HG02938 (cell line): ENCODE data around the gene GRIP2.

Experiments
- ATAC-seq: cut with Tn5 transposase; IDR thresholded peaks from one replicate; pipeline ENCODE4 v1.9.1; 2021; ENCODE audit warnings: mild to moderate bottlenecking, moderate library complexity; ENCODE audit not compliant: unreplicated experiment

GRIP2 gene

DNA sequence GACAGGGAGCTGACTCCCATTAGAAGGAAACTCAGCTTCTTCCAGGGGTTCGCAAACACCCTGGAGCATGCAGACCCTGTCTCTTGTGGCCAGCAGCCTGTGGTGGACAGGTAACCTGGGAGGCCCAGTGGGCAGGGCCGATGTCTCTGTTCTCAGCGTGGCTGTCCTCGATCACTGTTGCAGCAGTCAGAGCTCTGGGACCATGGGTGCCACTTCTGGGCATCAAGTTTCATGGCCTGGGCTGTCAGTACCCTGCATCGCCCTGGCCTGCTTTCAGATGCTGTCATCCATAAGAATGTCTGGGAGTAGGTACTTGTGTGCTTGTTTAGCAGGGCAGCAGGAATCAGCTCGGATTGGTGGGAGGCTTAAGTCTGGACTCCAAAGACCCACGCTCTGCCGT, 83.3 kb downstream of the GRIP2 start:
- no peak for ATAC-seq

DNA sequence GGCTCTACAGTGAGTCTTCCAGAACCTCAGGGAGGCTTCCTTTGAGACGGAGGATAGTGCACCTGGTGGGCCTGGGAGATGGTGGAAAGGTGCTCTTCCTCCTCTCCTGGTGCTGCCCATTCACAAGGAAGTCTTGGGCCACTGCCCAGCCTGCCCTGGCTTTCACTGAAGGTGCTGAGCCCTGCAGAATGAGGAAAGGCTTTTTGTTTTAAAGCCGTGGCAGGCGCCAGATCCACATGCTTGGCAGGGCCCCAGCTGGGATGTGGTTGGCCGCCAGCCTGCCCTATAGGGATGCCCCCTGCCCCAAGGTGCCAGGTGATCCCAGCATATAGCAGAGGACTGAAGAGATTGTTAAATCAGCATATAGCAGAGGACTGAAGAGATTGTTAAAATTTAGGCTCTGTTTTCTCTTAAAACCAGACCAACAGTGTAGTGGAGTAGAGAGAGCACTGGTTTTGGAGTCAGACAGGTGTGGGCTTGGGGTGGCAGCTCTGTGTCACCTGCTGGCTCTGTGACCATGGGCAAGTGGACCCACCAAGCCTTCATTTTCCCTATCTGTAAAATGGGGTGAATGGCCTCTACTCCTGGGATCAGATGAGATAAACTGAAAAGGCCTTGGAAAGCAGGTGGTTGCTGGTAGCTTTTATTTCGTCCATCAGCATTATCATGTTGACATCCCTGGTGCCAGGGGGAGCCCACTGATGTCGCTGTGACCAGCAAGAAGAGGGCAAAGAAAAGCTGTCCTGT, 84.4 kb downstream of the GRIP2 start:
- no peak for ATAC-seq

DNA sequence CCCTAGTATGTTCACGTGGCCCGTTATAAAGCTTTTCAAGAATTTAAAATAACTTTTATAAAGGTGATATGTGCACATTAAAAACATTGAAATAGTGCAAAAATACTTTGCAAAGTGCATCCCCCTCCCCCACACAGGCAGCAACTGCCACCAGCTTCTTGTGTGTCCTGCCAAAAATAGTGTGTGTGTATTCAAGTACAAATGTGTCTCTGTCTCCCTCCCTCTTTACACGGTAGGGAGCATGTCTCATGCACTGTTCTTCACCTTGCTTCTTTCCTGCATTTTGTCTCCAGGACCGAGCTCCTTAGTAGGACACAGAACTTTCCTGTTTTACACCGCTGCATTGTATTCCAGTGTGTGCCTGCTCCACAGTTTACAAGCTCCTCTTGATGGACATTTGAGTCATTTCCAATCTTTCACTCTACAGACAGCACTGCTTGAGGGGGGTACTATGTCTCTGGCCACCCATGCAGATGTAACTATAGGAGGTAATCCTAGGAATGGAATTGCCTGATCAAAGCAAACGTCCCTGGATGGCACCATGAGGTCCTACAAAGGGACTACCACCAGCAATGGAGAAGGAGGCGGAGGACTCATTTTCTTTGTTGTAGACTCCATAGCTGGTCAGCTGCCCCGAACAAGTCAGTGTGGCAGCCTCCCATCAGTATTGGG, 85.4 kb downstream of the GRIP2 start:
- no peak for ATAC-seq

DNA sequence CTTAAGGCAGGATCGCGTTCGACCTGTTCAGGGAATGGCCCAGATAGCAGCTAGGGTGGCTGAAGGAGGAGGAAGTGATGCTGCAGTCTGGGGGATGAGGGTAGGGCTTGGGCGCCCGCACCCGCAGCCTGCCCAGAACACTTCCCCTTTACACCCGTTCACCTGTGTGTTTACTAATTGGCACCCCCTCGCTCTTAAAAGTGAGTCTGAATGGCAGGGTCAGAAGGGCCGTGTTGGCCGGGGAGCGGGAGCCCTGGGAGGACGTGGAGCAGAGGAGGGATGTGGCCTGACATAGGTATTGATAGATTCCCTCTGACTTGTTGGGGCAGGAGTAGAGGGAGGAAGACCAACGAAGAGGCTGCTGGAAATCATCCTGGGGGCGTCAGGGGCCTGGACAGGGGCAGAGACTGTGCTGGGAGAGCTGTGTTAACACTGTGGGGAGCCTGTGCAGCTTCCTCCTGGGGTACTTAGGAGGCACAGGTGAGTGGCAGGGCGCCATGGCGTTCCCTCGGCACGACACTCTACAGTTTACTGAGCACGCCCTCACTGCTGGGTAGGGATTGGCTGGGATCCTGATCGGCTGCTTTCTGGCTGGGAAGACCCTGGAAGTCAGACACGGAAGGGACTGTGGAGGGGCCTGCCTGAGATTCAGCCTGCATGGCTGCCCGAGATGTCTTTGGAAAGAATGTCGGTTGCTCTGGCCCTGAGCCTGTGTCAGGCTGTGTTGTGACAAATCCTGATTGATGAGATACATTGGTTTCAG, 86.1 kb downstream of the GRIP2 start:
- no peak for ATAC-seq

DNA sequence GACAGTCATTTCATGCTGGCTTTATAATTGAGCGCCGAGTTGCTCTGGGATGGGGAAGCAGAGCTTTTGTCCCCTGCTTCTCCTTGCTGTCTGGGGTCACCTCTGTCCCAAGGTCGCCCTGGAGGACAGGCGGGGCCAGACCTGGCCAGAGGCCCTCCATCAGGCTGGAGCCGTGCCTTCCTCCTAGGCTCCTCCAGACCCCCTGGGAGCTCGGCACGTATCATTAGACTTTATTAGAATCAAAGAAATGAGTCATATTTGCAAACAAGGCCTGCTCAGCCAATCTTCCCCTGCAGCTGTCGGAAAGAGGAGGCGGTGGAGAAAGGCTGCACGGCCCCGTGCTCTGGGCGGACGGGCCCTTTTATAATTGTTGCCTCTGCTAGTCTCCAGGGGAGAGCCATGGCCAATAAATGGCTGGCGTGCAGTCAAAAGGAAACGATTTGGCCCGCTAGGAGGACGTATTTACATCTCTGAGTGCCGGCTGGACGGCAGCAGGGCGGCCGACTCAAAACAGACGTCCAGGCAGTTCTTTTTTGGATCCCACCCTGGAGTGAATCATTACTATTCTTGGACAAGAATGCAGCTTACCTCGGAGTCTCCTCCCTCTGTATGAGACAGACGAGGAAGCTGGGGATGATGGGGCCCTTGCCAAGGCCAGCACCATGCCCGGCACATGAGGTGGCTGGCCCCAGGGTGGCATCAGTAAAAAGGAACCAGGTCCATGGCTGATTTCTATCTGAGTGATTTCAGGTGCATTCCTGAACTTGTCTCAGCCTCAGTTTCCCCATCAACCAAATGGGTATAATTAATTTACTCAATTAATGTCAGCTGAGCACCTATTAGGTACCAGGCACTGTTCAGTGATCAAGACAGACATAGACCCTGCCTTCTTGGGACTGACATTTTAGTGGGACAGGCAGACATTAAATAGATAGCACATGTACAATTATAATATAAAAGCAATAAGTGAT, 87.1 kb downstream of the GRIP2 start:
- no peak for ATAC-seq

DNA sequence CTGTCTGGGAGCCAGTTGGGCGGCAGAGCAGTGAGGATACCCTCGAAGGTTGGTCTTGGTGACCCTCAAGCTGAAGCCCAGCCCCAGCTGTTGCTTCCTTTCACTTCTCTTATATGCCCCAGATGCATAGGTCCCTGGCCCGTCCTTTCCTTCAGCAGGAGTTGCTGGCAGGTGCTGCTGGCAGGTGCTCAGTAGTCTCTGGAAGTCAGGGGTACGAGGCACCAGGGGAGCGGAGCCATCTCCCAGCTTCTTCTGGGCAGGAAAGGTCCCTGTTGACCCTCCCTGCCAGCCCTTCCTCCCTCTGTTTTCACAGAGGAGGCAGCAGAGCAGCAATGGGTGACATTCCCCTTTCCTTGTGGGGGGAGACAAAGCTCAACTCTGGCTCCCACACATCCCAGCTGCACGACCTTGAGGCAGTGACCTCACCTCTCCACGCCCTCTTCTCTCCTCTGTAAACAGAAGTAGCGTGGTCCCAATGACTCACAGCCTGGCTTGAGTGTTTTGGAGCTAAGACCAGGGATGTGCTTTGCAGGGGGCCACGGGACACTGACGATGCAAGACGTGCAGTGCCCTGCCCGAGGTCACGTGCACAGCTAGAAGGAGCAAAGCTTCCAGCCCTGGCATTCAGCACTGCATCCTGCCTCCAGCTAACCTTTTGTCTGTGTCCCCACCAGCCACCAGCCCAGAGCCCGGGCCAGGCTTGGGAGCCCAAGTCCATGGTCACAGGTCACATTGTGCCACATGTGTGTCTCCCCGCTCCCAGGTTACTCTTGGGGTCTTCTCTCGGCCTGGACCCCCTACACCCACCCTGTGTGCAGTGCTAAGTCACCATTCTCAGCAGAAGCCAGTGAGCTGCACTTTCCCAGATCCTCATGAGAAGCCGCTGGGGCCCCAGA, 88.0 kb downstream of the GRIP2 start:
- no peak for ATAC-seq

DNA sequence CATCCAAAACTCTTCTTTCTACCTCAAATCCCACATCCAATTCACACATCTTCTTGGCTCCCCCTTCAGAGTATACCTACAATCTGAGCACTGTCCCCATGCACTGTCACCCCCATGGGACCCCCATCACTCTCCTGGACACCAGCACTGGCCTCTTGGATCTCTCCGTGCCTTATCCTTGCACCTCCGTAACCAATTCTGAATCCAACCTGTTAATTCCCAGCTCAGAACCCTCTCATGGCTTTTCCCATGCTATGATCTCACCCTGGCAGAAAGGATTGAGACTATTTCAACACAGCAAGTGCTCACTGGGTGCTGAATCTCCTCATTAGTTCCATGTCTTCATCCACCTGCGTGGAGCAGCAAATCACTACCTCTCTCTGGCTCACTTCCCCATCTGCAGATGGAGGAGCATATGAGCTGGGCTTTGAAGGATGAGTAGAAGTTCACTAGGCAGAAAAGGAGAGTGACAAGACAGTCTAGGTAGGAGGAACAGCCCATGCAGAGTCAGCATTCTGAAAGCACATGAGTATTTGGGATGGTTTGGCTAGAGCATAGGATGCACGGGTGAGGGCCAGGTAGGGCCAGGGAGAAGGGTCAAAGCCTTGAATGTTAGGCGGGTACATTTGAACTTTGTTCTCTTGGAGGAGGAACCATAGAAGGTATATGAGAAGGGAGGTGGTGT, 89.1 kb downstream of the GRIP2 start:
- no peak for ATAC-seq

DNA sequence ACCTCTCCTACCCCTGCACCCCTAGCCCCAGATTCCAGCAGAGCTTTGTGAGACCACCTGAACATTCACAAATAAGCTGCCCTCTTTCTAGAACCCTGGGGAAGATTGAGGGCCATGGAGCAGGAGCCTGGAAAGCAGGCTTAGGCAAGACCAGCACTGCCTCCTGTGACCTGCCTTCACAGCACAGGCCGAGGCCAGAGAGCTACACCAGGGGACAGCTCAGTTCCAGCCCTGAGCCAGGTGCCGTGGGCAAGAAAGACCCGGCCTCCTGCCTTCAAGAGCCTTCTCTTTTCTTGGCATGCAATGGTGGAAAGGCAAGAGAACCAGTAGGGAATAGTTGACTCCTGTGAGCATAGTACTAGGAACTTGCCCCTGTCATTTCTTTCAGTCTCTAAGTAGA, 89.6 kb downstream of the GRIP2 start:
- ATAC-seq, result no peak

DNA sequence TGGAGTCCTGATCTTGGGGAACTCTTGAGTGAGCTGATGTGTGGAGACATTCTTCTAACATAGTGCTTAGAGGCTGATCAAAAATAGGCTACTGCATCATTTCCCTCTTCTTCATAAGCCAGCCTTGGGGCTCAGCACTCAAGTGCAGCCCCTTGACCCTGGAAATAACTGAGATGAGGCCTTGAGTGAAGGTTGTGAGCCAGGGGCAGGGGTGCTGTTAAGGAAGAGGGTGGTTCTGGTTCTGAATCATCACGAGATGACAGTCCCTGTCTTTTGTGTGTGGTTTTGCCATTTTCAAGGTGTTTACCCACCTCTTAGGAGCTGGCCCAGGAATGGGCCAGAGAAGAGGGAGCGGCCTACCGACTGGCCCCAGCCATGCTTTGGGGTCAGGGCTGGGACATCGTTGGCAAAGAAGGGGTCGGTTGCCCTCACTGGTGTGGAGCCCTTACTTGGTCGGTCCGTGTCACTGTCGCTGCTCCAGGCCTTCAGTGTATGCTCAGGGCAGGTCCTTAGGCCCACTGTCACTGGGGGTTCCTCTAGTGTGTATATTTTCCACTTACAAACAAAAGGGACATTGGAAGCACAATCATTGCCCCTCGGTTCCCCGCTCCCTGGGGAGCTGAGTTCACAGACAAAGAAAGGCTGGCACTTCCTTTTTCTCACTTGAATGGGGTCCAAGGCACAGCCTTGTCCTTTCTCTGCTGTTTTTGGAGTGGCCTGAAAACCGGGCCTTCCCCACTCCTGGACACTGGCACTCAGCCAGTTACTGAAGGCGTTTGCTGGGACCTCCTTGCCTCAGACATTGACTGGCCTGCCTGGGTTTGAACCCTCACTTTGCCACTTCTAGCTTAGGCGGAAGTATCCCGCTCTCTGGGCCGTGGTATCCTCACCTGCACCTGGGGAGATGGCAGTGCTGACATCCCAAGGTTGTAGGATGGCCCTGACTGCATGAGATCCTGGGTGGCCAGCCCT, 91.1 kb downstream of the GRIP2 start:
- no peak for ATAC-seq

DNA sequence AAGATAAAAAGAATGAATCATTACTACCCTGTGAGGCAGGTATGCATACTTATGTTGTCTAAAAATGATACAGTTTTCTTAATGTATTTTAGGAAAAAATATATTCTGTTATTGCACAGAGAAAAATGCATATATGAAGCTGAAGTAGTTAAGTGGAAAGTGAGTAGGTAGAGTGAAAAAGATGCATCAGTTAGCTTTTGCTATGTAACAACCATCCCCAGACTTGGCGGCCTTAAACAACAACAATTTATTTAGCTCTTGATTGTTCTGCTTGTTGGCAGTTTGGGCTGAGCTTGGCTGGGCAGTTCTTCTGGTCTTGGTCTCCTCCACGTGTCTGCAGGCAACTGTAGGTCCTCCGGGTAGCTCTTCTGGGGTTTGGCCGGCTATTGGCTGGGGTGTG, 92.1 kb downstream of the GRIP2 start:
- ATAC-seq, result no peak

DNA sequence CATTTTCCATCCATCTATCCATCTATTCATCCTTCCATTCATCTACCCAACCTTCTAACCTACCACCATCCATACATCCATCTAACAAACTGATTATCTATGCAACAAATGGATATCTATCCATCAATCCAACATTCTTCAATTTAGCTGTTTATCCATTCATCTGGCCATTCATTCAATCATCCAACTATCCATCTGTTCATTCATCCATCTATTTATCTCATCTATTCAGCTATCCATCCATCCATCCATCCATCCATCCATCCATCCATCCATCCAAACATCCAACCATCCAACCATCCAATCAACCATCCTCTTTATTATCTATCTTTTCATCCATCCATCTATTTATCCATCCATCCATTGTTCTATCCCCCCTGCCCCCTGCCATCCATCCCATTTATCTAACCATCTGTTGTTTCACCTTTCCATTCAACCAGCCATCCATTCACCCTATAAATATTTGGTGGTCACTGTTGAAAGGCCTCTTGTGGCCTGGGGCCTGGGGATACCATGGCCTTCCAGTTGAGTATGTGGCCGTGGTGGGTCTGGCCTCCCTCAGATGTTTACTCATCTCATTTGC, 93.1 kb downstream of the GRIP2 start:
- ATAC-seq, result no peak

DNA sequence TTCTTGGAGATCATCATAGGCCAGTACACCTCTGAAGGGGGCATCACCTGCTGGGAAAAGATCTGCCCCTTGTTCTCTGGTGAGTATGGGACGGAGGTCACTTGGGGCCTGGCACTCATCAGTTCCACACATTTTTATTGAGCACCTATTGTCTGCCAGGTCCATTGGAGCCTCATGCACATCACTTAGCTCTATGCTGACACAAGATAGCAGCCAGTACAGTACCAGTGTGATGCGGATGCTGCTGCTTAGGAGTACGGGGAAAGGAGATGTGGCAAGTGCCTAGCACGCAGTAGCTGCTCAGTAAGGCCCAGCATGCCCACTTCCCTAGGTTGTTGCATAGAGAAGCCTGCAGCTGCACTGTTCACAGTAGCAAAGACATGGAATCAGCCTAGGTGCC, 94.4 kb downstream of the GRIP2 start:
- no peak for ATAC-seq

DNA sequence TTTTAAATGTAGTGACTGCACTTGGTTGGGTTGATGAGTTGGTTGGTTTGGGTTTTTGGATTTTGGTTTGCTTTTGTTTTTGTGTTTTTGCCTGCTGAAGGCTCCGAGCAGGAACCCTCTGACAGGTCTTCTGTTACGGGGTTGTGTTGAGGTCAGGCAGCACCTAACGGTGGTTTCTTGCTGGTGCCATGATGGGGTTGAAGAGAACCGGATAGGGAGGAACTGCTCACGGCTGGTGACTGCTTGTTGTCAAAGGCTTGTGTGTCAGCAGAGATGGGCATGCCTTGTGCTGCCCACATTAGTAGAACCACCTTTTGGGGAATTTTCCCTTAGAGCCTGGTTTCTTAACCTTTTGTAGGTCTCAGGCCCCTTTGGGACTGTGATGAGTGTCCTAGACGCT, 95.8 kb downstream of the GRIP2 start:
- ATAC-seq, result no peak

DNA sequence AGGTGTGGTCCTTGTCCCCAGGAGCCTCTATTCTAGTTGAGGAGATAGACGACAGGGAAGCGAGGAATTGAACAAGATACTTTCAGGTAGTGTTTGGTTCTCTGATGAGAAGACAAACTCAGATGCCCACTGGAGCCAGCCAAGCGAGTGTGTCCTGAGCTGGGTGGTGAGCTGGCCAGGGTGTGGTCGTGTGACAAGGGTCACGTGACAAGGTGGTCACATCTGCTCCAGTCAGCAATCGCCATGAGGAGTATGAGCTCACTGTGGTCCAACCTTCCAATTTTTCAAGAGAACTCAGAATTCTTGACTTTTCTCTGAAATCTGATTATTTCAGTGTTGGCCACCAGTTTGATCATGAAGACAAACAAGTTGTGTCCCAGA, 98.2 kb downstream of the GRIP2 start:
- no peak for ATAC-seq

DNA sequence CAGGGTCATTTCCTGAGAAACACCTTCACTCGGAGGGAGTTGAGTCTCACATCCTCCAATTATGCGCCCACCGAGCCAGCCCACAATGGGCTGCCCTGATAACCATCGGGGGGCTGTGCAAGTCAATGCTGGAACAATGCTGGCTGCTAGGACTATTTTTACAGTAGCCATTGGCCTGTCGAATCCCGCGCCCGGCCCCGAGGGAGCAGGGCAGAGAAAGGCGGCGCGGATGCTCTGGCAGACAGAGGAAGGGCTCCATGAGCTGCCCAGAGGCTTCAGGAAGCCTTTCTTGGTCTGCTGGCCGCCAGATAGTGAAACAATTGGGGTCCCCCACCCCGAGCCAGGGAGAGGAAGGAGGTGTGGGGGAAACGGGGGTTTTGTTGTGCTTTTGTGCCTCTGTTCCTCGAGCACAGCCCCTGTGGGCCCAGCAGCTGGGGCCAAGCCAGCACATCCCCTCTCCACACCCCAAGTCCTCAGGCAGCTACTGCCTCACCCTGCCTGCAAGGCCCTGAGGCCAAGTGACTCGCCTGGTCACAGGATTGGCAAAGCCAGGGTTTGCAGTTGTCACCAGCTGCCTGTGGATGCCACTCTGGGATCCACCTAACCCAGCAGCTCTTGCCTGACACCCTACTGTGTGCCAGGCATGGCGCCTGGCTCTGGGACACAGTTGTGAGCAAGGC, 98.8 kb downstream of the GRIP2 start:
- ATAC-seq, result no peak

DNA sequence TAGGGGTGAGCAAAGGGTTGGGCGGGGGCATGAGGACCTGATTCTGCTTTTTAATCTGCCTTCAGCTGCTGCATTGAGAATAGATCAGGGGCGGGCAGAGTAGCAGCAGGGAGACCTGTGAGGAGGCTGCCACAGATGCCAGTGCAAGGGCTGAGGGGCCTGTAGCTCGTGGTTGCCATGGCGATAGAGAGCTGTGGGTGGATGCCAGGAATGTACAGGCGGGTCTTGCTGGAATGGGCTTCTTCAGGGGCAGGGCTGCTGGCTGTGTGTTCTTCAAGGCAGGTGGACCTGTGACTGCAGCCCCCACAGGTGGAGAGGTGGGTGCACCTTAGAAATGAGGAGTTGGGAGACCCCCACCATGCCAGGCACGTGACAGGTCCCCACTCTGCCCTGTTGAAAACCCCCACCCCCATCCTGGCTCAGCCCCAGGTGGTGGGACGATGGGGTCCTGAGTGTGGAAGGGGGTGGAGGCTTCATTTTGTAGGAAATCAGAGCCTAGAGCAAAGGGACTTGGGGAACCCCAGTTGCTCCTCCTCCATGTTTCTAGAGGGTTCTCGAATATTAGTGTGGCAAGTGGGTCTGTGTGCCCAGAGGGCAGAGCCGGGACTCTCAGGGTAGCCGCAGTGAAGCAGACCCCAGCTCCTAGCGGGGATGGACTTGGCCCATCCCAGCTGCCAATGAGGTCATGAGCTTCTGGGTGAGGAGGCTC, 99.5 kb downstream of the GRIP2 start:
- ATAC-seq, result no peak

DNA sequence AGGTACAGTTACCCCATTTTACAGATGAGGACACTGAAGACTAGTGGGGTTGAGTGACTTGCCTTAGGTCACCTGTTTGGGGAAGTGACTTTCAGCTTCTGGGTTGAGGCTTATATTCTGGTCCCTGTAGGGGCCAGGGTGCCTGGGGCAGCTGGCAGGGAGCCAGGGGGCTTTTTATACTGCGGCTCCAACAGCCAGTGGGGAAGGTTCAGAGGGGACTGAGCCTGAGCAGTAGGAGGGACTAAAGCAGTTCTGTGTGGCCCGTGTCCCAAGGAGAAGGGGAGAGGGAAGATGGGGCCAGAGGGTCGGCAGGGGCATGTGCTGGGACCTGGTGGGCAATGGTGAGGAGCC, 100.0 kb downstream of the GRIP2 start:
- ATAC-seq, result no peak
